Suprapubic skin (tissue), 4 donors: Measurements from ENCODE around the gene C11orf68. TPM values are rescaled to one million over a fixed set of nuclear protein-coding genes. Genes with fewer than 3 reads are reported as not detected.

ENCODE experiments used
- DNase-seq, 2 donors: peaks; one replicate each; pipeline ENCODE4 v3.0.0-alpha.2; 2019; ENCODE audit warnings: low spot score in 2 of 2
- H3K27ac ChIP-seq: fragments of 200-600 bp; sonication (generic); one replicate; pipeline ENCODE4 v1.5.1; 2019
- H3K27me3 ChIP-seq: fragments of 200-600 bp; sonication (generic); one replicate; pipeline ENCODE4 v1.5.1; 2019
- H3K36me3 ChIP-seq: fragments of 200-600 bp; sonication (generic); one replicate; pipeline ENCODE4 v1.5.1; 2019
- H3K4me1 ChIP-seq: fragments of 200-600 bp; sonication (generic); one replicate; pipeline ENCODE4 v1.5.1; 2019
- H3K4me3 ChIP-seq: fragments of 200-600 bp; sonication (generic); one replicate; pipeline ENCODE4 v1.5.1; 2019; ENCODE audit warnings: mild to moderate bottlenecking
- H3K9me3 ChIP-seq: fragments of 200-600 bp; sonication (generic); one replicate; pipeline ENCODE4 v1.5.1; 2019
- EP300 ChIP-seq: sonication (generic); formaldehyde crosslinking; IDR thresholded peaks from one replicate; pipeline ENCODE4 v1.6.1; 2017; ENCODE audit warnings: antibody characterized with exemption
- POLR2A ChIP-seq, 2 donors: fragments of 450-650 bp; IDR thresholded peaks; one replicate each; pipeline ENCODE4 v1.6.1; 2017; ENCODE audit warnings: antibody characterized with exemption in 2 of 2, mild to moderate bottlenecking in 2 of 2, moderate library complexity in 2 of 2
- POLR2AphosphoS5 ChIP-seq, 3 donors: sonication (generic); formaldehyde crosslinking; IDR thresholded peaks; one replicate each; pipeline ENCODE4 v1.6.1; 2017; ENCODE audit warnings: antibody characterized with exemption in 3 of 3
- WGBS: methylation state at CpG from one replicate; pipeline ENCODE4 v1.1.5; 2018; 5-methylcytosine and 5-hydroxymethylcytosine counted together
- total RNA-seq, 4 donors: library from RNA; depleted of rRNA; stranded (reverse); fragments of >200 nt; gene quantifications; one replicate each; pipeline ENCODE4 v1.1.0, GENCODE V29; 2016
- TF ChIP-seq, protein P1 (sequence below), 2 donors: fragments of 200-600 bp in 1 of 2; fragments of 450-650 bp in 1 of 2; sonication (generic) in 1 of 2; IDR thresholded peaks; one replicate each; pipeline ENCODE4 v1.5.1; 2016 to 2019; ENCODE audit warnings: antibody characterized with exemption in 2 of 2, mild to moderate bottlenecking in 1 of 2, moderate library complexity in 1 of 2

C11orf68 gene
- total RNA-seq, 4 donors from 2014 or later, result 17.4 to 21.6 (median 19.5) TPM

DNA sequence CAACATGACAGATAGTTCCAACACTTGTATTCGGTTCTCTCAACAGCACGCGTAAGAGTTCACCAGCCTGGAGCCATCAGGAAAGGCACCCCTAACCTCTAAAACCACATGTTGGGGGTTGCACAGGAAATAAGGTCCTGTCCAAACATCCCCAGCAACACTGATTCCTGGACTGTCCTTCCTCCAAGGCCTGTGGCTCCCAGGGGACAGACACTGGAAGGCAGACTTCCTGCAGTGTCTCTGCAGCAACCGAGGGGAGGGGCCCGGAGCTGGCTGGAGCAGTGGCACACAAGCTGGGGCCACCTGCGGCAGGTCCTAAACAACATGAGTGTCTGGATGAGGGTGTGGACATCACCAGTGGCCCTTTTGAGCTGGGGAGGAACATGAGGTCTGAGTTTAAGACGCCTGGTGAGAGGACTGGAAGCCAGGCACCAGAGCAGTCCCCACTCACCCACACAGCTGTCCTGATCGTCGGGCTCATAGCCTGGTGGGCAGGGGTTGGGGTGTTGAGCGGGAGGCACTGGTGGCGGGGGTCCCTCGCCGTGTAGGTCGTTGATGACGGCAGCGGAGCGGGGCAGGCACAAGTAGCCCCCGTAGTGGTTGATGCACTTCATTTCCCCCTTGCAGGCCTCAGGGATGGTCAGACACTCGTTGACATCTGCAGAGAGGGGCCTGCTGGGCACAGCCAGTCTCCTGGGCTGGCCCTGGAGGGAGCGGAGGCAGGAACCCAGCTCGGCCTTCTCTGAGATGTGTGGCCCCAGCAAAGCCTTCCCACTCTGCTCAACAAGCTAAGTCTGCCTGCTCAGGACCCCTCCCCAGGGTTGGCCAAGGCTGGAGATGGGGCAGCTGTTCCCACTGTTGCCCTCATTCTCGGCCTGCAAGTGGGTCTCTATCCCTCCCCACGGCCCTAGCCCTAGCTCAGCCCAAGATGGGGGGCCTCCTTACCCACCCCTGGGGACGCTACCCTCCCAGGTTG lies 47.9 kb downstream of the C11orf68 start:
- Histone ChIP-seq H3K27me3 (no peaks in the 10 kb centered on the region), H3K36me3 (peaks cover 17% of the 10 kb centered on the region), H3K4me3 (peak overlapping the region; percentile 58), H3K27ac (peak overlapping the region; percentile 85), H3K4me1 (peaks cover 43% of the 10 kb centered on the region), H3K9me3 (no peaks in the 10 kb centered on the region)
- no peak for DNase-seq
- TF ChIP-seq EP300 (no peak), POLR2AphosphoS5 (IDR thresholded peaks at IDR 0.05) (no peak), POLR2A (IDR thresholded peaks at IDR 0.05) (no peak)
- TF ChIP-seq, protein P1, sequence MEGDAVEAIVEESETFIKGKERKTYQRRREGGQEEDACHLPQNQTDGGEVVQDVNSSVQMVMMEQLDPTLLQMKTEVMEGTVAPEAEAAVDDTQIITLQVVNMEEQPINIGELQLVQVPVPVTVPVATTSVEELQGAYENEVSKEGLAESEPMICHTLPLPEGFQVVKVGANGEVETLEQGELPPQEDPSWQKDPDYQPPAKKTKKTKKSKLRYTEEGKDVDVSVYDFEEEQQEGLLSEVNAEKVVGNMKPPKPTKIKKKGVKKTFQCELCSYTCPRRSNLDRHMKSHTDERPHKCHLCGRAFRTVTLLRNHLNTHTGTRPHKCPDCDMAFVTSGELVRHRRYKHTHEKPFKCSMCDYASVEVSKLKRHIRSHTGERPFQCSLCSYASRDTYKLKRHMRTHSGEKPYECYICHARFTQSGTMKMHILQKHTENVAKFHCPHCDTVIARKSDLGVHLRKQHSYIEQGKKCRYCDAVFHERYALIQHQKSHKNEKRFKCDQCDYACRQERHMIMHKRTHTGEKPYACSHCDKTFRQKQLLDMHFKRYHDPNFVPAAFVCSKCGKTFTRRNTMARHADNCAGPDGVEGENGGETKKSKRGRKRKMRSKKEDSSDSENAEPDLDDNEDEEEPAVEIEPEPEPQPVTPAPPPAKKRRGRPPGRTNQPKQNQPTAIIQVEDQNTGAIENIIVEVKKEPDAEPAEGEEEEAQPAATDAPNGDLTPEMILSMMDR (IDR thresholded peaks at IDR 0.05), result no peak
- 72% methylated on average over 12 of the region's 24 CpGs for WGBS

DNA sequence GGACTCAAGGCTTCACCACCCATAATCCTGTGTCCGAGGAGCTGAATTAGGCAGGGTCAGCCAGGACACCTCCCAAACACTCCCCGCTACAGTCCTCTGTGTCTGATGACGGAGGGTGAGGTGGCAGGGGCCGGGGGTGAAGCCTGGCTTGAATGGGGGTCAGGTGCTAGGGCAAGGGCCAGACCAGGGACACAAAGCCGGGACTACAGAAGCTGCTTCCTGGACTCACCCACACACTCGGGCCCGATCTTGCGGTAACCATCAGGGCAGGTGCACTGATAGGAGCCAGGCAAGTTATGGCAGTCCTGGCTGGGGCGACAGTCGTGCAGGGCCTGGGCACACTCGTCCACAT lies 48.6 kb downstream of the C11orf68 start:
- no peak overlapping the region for H3K4me3 ChIP-seq
- no peaks in the 10 kb centered on the region for H3K9me3 ChIP-seq
- TF ChIP-seq, protein P1 (IDR thresholded peaks at IDR 0.05), result no peak
- TF ChIP-seq EP300 (no peak), POLR2A (IDR thresholded peaks at IDR 0.05) (no peak), POLR2AphosphoS5 (IDR thresholded peaks at IDR 0.05) (no peak)
- H3K4me1 ChIP-seq, result peaks cover 43% of the 10 kb centered on the region
- DNase-seq, result no peak
- no peak overlapping the region for H3K27ac ChIP-seq
- 96% methylated on average over 8 of the region's 11 CpGs for WGBS
- peaks cover 24% of the 10 kb centered on the region for H3K36me3 ChIP-seq
- H3K27me3 ChIP-seq, result no peaks in the 10 kb centered on the region

DNA sequence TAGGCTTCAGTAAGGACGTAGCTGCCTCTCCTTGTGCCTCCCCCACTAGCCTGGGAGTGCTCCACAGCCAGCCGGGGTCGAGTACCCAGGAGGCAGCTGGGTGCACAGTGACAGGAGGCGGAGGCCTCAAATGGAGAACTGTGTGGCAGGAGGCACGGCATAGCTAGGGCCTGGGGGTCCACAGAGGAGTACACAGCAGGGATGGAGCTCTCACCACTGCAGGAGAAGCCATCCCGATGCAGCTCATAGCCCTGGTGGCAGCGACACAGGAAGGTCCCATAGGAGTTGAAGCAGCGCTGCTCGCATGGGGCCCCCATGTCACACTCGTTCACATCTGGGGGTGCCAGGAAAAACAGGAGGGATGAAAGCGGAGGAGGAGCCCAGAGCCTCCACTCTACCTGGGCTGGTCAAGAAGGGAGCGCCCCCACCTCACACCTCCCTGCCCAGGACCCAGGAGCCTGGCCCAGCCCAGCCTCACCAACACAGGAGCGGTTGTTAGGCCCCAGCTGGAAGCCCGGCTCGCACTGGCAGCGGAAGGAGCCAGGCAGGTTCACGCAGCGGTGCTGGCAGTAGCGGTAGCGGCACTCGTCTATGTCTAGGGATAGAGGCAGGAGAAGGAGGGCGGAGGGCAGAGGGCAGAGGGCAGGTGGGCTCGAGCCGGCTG lies 49.1 kb downstream of the C11orf68 start:
- TF ChIP-seq, protein P1 (IDR thresholded peaks at IDR 0.05), result no peak
- TF ChIP-seq POLR2AphosphoS5 (IDR thresholded peaks at IDR 0.05), result no peak
- TF ChIP-seq POLR2A (IDR thresholded peaks at IDR 0.05), result no peak
- no peak for TF ChIP-seq EP300
- H3K27ac ChIP-seq, result no peak overlapping the region
- 75% methylated on average over 21 of the region's 24 CpGs for WGBS
- H3K27me3 ChIP-seq, result no peaks in the 10 kb centered on the region
- H3K36me3 ChIP-seq, result peaks cover 29% of the 10 kb centered on the region
- H3K4me3 ChIP-seq, result no peak overlapping the region
- DNase-seq, result no peak
- no peaks in the 10 kb centered on the region for H3K9me3 ChIP-seq
- peaks cover 43% of the 10 kb centered on the region for H3K4me1 ChIP-seq

DNA sequence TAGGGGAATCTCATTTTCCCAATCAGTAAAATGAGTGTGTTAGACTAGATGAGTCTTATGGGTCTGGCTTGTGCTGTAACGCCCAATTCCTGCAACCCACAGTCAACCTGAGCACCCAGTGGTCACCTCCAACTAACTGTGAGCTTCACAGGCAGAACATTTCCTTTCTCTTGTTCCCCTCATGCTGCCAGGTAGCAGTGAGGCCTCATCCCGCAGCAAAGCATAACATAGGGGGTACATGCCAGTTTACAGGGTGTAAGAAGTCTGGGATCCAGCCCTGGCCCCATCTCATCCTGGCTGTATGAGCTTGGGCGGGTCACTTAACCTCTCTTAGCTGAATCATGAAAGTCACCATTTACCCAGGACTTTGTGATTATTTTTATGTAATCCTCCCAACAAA lies 50.0 kb downstream of the C11orf68 start:
- 93% methylated on average over 3 of the region's 3 CpGs for WGBS
- no peaks in the 10 kb centered on the region for H3K27me3 ChIP-seq
- H3K27ac ChIP-seq, result no peak overlapping the region
- no peaks in the 10 kb centered on the region for H3K9me3 ChIP-seq
- TF ChIP-seq EP300 (no peak), POLR2A (IDR thresholded peaks at IDR 0.05) (no peak), POLR2AphosphoS5 (IDR thresholded peaks at IDR 0.05) (no peak)
- TF ChIP-seq, protein P1 (IDR thresholded peaks at IDR 0.05), result no peak
- peaks cover 38% of the 10 kb centered on the region for H3K36me3 ChIP-seq
- DNase-seq, result no peak
- H3K4me3 ChIP-seq, result no peak overlapping the region
- H3K4me1 ChIP-seq, result peaks cover 40% of the 10 kb centered on the region

DNA sequence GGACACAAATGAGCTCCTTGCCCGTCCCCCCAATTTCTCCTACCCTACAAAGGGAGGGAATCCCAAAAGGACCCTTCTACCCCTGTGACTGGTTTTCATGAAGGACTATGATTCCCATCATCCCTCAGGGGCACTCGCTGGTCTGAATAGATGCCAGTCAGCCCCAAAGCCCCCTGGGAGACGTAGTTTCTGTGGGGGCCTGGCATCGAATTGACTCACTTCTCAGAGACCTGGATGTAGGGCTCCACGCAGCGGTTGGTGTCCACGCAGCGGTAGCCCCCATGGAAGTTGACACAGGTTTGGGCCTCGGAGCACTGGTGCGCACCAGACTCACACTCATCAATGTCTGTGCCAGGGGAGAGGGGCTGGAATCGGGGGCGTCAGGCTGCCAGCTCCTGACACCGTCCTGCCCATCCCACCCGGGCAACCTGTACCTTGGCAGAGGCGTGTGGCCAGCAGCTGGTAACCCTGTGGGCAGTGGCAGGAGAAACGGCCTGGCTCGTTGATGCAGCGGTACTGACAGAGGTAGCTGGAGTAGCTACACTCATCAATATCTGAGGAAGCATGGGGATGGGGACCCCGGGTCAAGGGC lies 50.7 kb downstream of the C11orf68 start:
- Histone ChIP-seq H3K9me3 (no peaks in the 10 kb centered on the region), H3K27ac (no peak overlapping the region), H3K27me3 (no peaks in the 10 kb centered on the region), H3K36me3 (peaks cover 45% of the 10 kb centered on the region), H3K4me3 (no peak overlapping the region), H3K4me1 (peaks cover 33% of the 10 kb centered on the region)
- DNase-seq, result no peak
- TF ChIP-seq POLR2AphosphoS5 (IDR thresholded peaks at IDR 0.05) (no peak), EP300 (no peak), POLR2A (IDR thresholded peaks at IDR 0.05) (no peak)
- TF ChIP-seq, protein P1 (IDR thresholded peaks at IDR 0.05), result no peak
- 85% methylated on average over 14 of the region's 19 CpGs for WGBS
